BJ (cell line): Measurements from ENCODE around the gene SORBS1. TPM values are rescaled to one million over a fixed set of nuclear protein-coding genes. Genes with fewer than 3 reads are reported as not detected.

Source experiments
- CTCF ChIA-PET: fragments of 350-600 bp; formaldehyde crosslinking; extraction: SDS; loops from one replicate; lab custom pipeline; 2021; ENCODE audit warnings: antibody characterized with exemption, inconsistent platforms; lab: Yijun Ruan, JAX
- POLR2A ChIA-PET: fragments of 300-600 bp; sonication (Branson Sonifier 250); formaldehyde crosslinking; extraction: SDS; loops from one replicate; lab custom pipeline; 2021; ENCODE audit warnings: antibody characterized with exemption; lab: Charles Lee
- DNase-seq: peaks from one replicate; pipeline ENCODE4 v3.0.0-alpha.2; 2011; ENCODE audit warnings: low read depth
- H3K27me3 ChIP-seq: 2 replicates; pipeline ENCODE4 v1.6.0; 2011; ENCODE audit warnings: low read length; ENCODE audit not compliant: control insufficient read depth, insufficient read depth
- H3K36me3 ChIP-seq: 2 replicates; pipeline ENCODE4 v1.5.1; 2011; ENCODE audit warnings: low read length; ENCODE audit not compliant: control insufficient read depth, insufficient read depth
- H3K4me3 ChIP-seq: 2 replicates; pipeline ENCODE4 v1.5.1; 2011; ENCODE audit warnings: low read depth, mild to moderate bottlenecking, control low read depth, low read length
- CTCF ChIP-seq: IDR thresholded peaks from 2 replicates; pipeline ENCODE4 v1.5.1; 2011; ENCODE audit warnings: low read depth, mild to moderate bottlenecking, control low read depth, inconsistent platforms, low read length, moderate library complexity; ENCODE audit not compliant: insufficient read depth
- polyA plus RNA-seq: library from polyadenylated mRNA; depleted of rRNA; stranded (reverse); fragments of >200 nt; gene quantifications from 2 replicates; pipeline ENCODE4 v1.2.3, GENCODE V29; 2011

The SORBS1 gene
- polyA plus RNA-seq, 1 experiment = 1.8 TPM

- ChIA-PET CTCF (interaction anchor here (1.4 kb wide), 1 partner anchor 372 kb away, joined by 3 read pairs; no protein-coding TSS in a partner anchor), POLR2A (no interaction called here)
- Histone ChIP-seq H3K36me3 (no peaks in the 10 kb centered on the region), H3K4me3 (no peak overlapping the region), H3K27me3 (no peaks in the 10 kb centered on the region)
- no peak for TF ChIP-seq CTCF
- DNase-seq = no peak
Observed at GRCh38 chr10:95505084-95505610, 56.0 kb downstream of the SORBS1 start.

- Histone ChIP-seq H3K36me3 (no peaks in the 10 kb centered on the region), H3K4me3 (no peak overlapping the region), H3K27me3 (no peaks in the 10 kb centered on the region)
- DNase-seq = no peak
- ChIA-PET CTCF (interaction anchor here (1.3 kb wide), 1 partner anchor 21 kb away, joined by 3 read pairs; no protein-coding TSS in a partner anchor), POLR2A (no interaction called here)
- TF ChIP-seq CTCF = no peak
Observed at GRCh38 chr10:95504246-95504691, 56.9 kb downstream of the SORBS1 start.

GRCh38 chr10:95503526-95503925, 57.6 kb downstream of the SORBS1 start:
- TF ChIP-seq CTCF = no peak
- DNase-seq = no peak
- Histone ChIP-seq H3K4me3 (no peak overlapping the region), H3K36me3 (no peaks in the 10 kb centered on the region), H3K27me3 (no peaks in the 10 kb centered on the region)
- ChIA-PET CTCF (interaction anchor here (1.3 kb wide), 1 partner anchor 21 kb away, joined by 3 read pairs; no protein-coding TSS in a partner anchor), POLR2A (no interaction called here)

- DNase-seq = no peak
- ChIA-PET CTCF (interaction anchor here (1.3 kb wide), 1 partner anchor 20 kb away, joined by 3 read pairs; no protein-coding TSS in a partner anchor), POLR2A (no interaction called here)
- TF ChIP-seq CTCF = no peak
- H3K36me3 ChIP-seq = no peaks in the 10 kb centered on the region
- H3K4me3 ChIP-seq = no peak overlapping the region
- H3K27me3 ChIP-seq = no peaks in the 10 kb centered on the region
Observed at GRCh38 chr10:95503001-95503400, 58.2 kb downstream of the SORBS1 start.

- Histone ChIP-seq H3K27me3 (no peaks in the 10 kb centered on the region), H3K36me3 (no peaks in the 10 kb centered on the region), H3K4me3 (no peak overlapping the region)
- DNase-seq = no peak
- TF ChIP-seq CTCF = no peak
- ChIA-PET POLR2A (no interaction called here), CTCF (no interaction called here)
Observed at GRCh38 chr10:95502377-95502776, 58.8 kb downstream of the SORBS1 start.
